GM18499 (cell line): ENCODE data around the gene TAF4B.
"Not testable (repeated sequence)": the region's sequence is repeated elsewhere in the genome, so short reads cannot be mapped to it uniquely, and the experiment has no call there.

ENCODE experiments used
- ATAC-seq: cut with Tn5 transposase; IDR thresholded peaks from one replicate; pipeline ENCODE4 v1.9.1; 2021; ENCODE audit warnings: moderate number of reproducible peaks; ENCODE audit not compliant: insufficient read depth, unreplicated experiment

The TAF4B gene

DNA sequence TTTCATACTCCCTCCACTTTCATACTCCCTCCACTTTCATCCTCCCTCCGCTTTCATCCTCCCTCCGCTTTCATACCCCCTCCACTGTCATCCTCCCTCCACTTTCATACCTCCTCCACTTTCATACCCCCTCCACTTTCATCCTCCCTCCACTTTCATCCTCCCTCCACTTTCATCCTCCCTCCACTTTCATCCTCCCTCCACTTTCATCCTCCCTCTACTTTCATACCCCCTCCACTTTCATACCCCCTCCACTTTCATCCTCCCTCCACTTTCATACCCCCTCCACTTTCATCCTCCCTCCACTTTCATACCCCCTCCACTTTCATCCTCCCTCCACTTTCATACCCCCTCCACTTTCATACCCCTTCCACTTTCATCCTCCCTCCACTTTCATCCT is 77.0 kb downstream of the TAF4B start:
- not testable (repeated sequence) for ATAC-seq

DNA sequence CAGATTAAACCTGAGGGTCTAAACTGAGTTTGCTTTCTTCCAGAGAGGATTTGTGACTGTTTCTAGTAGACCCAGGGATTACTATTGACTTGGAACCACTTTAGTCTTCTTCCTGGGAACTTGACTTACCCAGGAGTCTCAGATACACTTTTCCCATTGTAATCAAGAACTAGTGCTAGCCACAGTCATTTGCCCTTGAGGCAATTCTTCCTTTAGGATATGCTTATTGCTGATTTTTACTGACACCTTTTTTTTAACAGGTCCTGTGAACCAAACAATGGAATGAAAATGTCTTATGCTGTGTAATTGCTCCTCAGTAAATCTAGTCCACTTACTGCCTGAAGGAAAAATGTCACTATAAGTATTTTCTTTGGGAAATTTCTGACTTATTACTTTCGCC is 78.3 kb downstream of the TAF4B start:
- no peak for ATAC-seq

DNA sequence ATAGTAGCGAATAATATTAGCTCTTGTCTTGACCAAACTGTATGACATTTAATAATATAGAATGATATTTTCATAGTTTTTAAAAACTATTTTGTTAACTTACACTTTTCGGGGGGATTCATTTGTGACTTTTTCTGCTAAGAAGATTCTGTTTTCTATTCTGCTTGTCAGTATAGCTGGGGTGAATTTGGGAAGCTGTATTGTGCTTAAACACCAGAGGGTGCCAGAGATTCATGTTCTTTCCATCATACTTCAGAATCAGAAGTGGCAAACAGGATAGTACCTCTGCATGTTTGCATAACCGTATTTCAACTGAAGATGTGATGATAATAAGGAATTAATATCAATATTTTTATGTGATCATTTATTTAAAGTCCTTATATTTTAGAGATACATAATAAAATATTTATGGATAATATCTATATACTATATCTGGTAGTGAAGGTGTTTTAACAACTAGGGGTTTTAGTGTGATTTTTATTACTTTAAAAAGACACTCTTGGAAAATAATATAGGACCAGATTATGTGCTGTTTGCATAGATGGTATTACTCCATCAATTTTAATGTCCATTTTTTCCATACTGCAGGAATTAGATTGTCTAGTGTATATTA is 81.0 kb downstream of the TAF4B start:
- ATAC-seq = no peak

DNA sequence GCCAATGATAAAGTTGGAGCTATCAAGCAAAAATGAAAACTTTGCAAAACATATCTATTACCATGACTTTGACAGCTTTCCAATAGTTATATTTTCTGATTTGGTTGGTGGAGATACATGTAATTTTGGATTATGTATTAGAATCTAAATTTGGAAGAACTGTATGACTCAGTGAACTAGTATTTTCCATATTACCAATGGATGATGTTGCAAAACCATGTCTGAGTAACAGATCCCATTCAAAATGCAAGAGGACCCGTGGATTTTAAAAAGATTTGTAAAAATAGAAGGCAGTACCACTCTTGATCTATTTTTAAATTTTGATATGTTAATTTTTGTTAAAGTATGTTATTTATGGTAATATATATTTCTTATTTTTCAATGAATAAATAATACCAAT is 83.0 kb downstream of the TAF4B start:
- no peak for ATAC-seq

DNA sequence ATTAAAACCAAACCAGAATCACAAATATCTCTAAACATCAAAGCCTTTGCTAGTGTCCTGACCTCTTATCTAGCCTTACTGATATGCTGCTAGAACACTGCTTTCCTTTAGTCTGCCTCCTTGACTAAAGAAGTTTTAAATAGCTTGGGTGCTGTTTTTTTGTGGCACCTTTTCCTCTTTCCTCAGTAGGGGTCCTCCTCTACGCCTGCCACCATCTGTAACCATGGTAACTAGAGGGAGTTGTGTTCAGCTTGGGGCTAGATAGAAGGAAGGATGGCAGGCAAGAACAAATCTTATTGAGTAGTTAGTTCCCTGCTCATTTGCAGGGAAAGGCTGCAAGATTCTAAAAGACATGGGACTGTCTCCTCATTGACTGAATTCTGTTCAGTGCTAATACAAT is 86.0 kb downstream of the TAF4B start:
- no peak for ATAC-seq

DNA sequence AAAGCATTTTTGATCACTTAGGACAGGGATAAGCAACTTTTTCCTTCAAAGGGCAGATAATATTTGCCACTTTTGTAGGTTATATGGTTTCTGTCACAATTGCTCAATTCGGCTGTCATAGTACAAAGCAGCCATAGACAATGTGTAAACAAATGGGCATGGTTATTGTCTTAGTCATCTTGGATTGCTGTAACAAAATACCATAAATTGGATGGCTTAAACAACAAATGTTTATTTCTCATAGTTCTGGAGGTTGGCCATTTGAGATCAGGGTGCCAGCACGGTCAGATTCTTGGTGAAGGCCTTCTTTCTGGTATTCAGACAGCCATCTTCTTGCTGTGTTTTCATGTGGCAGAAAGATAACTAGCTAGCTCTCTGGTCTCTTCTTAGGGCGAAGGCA is 91.2 kb downstream of the TAF4B start:
- no peak for ATAC-seq

DNA sequence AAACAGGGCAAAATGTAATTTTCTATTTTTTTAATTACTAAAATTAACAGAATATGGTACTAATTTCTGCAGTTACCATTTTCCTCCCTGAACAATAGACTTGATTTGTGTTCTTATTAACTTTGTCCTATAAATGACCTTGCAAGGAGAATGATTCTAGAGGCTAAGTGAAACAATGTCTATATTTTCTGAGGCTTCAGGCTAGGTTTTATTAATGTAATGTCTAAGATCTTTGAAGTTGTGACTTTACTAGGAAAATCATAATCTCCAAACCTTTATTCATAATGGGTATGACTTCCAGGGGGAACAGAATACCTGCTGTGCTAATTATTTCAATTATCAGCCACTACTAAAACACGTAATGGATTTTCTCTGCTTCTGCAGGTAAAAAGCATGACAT is 94.4 kb downstream of the TAF4B start:
- no peak for ATAC-seq

DNA sequence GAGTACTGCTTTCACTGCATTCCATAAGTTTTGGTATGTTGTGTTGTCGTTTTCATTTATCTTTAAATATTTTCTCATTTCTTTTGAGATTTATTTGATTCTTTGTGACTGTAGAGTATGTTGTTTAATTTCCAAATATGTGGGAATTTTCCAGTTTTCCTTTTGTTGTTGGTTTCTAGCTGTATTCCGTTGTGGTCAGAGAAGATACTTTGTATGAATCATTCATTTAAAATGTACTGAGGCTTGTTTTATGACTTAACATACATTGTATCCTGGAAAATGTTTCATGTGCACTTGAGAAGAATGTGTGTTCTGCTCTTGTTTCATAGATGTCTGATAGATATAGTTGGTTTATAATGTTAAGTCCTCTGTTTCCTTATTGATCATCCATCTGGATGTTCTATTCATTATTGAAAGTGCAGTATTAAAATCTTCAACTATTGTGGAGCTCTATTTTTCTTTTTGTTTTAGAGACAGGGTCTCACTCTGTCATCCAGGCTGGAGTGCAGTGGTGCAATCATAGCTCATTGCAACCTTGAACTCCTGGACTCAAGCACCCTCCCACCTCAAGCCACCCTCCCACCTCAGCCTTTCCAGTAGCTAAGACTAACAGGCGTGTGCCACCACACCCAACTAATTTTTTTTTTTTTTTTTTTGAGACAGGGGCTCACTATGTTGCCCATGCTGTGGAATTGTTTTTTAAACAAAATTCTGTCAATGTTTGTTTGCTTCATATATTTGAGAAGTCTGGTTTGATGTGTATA is 96.8 kb downstream of the TAF4B start:
- ATAC-seq = no peak

DNA sequence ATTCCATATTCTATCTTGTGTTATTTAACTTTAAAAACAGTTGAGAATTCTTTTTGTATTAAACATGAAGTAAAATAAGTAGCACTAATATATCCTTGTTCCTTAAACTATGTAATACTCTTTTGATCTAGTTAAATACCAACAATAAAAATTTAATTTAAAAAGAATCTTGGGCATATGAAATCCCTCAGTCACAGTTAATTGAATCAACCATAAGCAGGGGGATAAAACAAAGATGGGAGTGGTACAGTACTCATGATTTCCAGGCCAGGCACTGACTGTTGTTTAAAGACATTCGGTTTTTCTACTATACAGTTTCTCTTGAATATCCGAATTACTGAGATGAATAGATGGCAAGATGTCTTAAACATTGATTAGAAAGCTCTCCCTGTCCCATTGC is 99.5 kb downstream of the TAF4B start:
- no peak for ATAC-seq

DNA sequence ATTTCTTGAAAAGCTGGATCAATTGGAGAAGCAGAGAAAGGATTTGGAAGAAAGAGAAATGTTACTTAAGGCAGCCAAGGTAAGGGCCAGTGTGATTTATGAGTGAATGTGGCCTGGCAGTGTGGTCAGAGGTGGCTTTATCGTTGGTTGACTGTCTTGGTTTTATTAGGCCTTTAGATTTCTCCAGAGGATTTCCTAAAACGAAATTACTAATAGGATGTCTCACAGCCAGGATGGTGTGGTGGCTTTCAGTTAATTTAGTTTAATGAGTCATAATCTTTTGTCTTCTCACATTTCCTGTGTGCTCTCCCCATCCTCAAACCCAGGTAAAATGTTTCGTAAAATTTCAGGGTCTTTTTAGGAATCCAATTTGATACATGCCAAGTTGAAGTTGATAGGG is 100.8 kb downstream of the TAF4B start:
- ATAC-seq = no peak

DNA sequence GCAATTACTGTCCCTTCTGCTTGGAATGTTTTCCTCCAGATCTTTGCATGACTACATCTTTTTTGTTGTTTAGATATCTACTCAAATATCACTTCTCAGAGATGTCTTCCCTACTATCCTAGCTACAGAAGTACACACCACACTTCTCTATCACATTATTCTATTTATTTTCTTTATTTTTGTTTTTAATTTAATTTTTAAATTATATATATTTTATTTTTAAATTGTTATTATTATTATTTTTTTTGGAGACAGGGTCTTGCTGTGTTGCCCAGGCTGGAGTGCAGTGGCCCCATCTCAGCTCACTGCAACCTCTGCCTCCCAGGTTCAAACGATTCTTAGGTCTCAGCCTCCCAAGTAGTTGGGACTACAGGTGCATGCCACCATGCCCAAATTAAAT is 106.7 kb downstream of the TAF4B start:
- no peak for ATAC-seq

DNA sequence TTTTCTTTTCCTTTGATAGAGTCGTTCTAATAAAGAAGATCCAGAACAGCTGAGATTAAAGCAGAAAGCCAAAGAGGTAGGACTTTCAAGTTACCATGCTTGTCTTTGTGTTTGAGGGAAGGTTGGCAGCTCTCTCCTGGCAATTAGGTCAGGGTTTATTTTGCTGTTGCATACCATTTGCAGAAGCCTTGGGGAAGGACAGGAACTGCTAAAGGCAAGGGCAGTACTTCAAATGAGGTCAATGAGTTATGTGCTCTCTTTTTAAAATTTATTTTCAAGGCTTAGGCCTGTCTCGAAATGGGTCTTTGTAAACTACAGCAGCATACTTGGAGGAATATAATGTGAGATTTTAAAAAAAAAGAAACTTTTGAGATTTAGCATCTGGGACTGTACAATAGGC is 108.9 kb downstream of the TAF4B start:
- ATAC-seq = no peak

DNA sequence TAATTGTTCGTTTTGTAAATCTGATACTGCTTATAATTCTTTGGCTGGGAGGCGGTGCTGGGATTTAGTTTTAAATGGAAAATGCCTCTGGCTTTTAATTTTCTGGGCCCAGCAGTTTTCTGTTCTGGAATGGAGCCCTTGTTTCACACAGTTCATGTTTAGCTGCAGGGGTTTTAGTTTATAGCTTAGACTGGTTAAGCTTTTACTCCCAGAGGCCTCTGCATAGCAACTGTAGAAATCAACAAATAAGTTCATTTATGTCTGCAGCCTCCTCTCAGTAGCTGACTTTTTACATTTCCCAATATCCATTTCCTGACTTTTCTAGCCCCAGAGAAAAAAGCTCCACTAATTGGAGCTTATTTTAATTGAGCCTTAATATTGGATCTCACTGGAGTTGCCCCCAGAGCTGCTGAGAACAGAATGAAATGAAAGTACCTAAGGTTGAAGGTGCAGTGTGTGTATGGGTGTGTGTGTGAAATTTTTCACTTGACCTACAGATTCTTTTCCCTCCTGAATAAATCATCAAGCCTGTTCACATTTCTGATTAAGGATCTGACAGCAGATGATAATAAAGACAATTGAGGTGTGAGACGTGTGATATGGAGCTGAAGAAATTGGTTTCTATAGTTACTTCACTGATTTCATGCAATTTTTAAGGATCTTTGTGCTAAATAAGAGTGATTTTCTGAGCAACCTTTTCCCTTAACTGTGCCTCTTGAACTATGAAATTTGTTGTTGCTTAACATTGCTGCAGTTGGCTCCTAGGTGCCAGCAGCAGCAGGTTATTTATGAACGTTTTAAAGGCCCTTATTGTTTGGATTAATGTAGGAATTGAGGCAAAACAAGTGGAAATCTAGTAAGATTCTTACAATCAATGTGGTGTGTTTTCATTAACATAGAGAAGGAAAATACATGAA is 109.6 kb downstream of the TAF4B start:
- ATAC-seq = no peak

DNA sequence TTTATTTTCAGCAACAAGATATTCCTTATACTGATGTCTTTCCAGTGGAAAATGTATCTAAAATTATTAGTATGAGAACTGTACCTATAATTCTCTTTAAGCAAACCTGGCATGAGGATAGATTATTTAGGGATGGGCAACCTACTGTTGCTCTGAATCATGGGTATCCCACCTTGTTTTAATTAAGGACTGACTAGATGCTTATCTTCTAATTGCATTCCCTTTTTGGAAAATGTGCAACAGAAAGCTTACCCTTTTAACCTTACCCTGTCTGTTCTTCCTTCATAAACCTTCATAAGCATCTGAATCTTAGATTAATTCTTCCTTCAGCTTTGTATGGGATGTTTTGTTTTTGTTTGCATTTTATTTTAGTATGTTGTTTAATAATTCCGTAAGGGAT is 110.3 kb downstream of the TAF4B start:
- no peak for ATAC-seq

DNA sequence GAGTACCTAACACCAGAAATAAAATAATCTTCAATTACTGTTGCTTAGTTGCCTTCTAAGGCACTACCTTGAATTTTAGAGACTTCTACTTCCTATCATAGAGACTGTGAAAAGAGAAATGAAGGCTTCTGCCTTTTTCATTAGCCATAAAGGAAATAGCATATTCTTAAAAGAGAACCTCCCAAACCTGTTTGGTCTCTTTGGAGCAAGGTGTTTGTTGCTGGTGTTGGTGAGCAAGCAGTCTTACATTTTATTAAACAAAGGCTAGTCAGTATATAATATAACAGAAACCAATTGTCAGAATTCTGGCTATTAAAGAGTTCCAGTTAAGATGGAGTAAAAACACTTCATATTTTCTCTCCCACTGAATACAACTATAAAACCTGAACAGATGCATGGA is 116.4 kb downstream of the TAF4B start:
- no peak for ATAC-seq

DNA sequence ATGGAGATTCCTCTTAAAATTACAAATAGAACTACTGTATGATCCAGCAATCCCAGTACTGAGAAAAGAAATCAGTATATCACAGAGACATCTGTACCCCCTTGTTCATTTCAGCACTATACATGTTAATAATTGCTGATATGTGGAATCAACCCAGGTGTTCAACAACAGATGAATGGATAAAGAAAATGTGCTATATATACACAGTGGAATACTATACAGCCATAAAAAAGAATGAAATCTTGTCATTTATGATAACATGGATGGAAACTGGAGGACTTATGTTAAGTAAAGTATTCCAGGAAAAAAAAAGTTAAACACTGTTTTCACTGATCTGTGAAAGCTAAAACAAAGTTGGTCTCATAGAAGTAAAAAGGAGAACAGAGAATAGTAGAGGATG is 124.7 kb downstream of the TAF4B start:
- ATAC-seq = no peak

DNA sequence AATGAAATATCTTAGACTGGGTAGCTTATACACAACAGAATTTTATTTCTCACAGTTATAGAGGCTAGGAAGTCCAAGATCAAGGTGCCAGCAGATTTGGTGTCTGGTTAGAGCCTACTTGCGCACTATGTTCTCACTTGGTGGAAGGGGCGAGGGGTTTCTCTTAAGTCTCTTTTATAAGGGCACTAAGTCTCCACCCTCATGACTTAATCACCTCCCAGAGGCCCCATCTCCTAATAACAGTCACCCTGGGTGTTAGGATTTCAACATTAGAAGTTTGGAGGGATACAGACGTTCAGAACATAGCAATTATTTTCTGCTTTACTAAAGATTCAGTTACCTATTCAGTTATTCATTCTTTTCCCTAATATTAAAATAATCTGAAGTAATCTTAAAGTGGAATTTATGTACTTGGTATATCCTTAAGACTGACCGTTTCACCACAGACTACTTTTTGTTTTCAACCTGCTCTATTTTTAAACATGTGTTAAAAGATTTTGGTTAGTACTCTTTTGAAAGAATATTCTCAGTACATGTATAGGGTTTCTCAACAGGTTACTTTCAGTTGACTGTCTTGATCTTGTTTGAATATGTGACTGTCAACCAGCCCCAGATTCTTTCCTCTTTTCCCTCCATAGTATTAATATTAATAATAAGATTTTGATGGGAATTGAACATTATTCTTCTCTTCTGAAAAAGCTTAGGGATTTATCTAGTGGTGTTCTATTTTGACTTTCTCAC is 130.0 kb downstream of the TAF4B start:
- ATAC-seq = peak; percentile 73

DNA sequence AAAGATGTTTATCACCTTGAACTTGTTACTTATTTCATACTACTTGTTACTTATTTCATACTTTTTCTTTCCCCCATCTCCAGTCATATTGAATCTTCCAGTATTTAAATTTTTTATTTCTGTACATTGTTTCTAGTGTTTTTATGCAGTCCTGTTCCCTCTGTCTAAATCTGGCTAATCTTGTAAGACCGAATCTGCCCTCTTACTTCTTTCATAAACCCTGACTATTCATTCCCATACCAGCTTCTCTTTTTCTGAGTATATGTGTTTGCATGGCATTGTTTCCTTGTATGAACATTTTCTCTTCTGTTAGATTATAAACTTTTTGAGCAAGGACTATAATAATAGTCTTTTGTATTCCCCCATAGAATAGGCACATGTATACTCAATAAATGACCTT is 131.7 kb downstream of the TAF4B start:
- no peak for ATAC-seq

DNA sequence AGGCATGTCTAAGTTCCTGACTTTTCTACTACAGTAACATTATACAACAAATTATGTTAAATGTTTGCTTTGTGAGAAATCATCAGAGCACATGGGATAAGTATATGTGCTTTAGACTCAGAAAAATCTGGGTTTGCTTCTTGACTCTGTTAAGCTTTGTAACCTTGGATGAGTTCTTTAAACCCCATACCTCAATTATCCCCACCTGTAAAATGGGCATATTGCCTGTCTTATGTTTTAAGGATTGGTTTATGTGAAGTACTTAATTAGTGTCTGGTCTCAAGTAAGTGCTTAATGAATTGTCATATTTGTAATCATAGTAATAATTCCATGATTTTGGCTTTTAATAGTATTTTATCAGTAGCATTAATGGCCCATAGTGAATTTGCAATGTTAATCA is 135.8 kb downstream of the TAF4B start:
- ATAC-seq = no peak

DNA sequence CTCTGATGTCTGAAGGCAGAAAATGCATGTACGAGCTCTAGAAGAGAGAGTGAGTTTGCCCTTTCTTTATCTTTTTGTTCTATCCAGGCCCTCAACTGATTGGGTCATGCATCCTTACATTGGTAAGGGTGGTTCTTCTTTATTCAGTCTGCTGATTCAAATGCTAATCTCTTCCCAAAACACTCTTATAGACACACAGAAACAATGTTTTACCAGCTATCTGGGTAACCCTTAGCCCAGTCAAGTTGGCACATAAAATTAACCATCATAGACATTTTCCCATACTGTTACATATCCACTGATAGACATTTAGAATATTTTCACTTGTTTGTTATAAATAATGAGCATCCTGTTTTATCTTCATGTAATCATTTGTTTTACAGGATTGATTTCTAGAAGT is 141.2 kb downstream of the TAF4B start:
- ATAC-seq = no peak

DNA sequence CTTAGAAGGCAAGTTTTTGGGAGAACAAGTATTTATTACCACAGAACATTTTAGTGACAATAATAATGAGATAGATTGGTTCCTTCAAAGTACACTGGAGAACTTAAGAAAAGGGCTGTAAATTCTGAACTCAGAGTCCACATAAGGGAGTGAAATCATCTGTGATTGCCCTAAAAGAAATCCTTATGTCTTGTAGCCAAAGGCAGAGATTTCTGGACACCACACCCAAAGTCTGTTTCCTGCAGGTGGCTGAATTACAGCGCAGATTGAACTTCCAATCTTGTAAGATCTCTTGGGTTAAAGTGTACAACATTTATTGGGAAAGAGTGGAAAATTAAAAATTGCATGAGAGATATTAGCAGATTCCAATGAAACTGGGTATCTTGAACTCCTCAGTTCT is 143.8 kb downstream of the TAF4B start:
- no peak for ATAC-seq
